Liver (tissue), 9 donors: Measurements from ENCODE around the gene MAP3K19. TPM values are rescaled to one million over a fixed set of nuclear protein-coding genes. Genes with fewer than 3 reads are reported as not detected.

Source experiments
- DNase-seq: peaks from one replicate; pipeline ENCODE4 v3.0.0-alpha.2; 2017; ENCODE audit warnings: low spot score
- H3K27ac ChIP-seq, 2 donors: one replicate each; pipeline ENCODE4 v1.7.0; 2013; ENCODE audit warnings: inconsistent platforms in 2 of 2, low read length in 2 of 2, control low read depth in 1 of 2, low read depth in 1 of 2, mild to moderate bottlenecking in 1 of 2
- H3K27me3 ChIP-seq, 4 donors: one replicate each; pipeline versions ENCODE4 v1.6.1 to v1.7.0; 2013; ENCODE audit warnings: low read length in 3 of 4, inconsistent platforms in 1 of 4, mild to moderate bottlenecking in 1 of 4, moderate library complexity in 1 of 4; ENCODE audit not compliant: control insufficient read depth in 4 of 4, insufficient read depth in 4 of 4
- H3K36me3 ChIP-seq, 4 donors: one replicate each; pipeline versions ENCODE4 v1.6.1 to v1.7.0; 2013; ENCODE audit warnings: low read length in 3 of 4, mild to moderate bottlenecking in 3 of 4, low read depth in 1 of 4, moderate library complexity in 1 of 4; ENCODE audit not compliant: control insufficient read depth in 4 of 4, insufficient read depth in 3 of 4
- H3K4me1 ChIP-seq, 4 donors: one replicate each; pipeline versions ENCODE4 v1.6.1 to v1.7.0; 2013; ENCODE audit warnings: low read length in 3 of 4, mild to moderate bottlenecking in 3 of 4, moderate library complexity in 1 of 4; ENCODE audit not compliant: control insufficient read depth in 4 of 4, insufficient read depth in 4 of 4
- H3K4me3 ChIP-seq, 3 donors: one replicate each; pipeline versions ENCODE4 v1.6.1 to v1.7.0; 2013; ENCODE audit warnings: low read length in 3 of 3, control low read depth in 1 of 3, low read depth in 1 of 3, mild to moderate bottlenecking in 1 of 3
- H3K9ac ChIP-seq, 2 donors: one replicate each; pipeline ENCODE4 v1.7.0; 2013; ENCODE audit warnings: low read length in 2 of 2, mild to moderate bottlenecking in 2 of 2, moderate library complexity in 2 of 2, control low read depth in 1 of 2, low read depth in 1 of 2
- H3K9me3 ChIP-seq, 4 donors: one replicate each; pipeline versions ENCODE4 v1.6.1 to v1.7.0; 2013; ENCODE audit warnings: low read length in 3 of 4; ENCODE audit not compliant: control insufficient read depth in 4 of 4
- ATF3 ChIP-seq: IDR thresholded peaks from 2 replicates; pipeline ENCODE4 v1.6.1; 2016; ENCODE audit warnings: antibody characterized with exemption
- CTCF ChIP-seq: fragments of 150-350 bp; IDR thresholded peaks from 2 replicates; pipeline ENCODE4 v1.5.1; 2017; ENCODE audit warnings: improper control_type of control experiment, low read depth, low read length; ENCODE audit not compliant: missing input control
- EGR1 ChIP-seq, 2 donors: IDR thresholded peaks; 2 replicates each; pipeline ENCODE4 v1.6.1; 2016 to 2018; ENCODE audit warnings: antibody characterized with exemption in 2 of 2, low read depth in 2 of 2
- FOXA1 ChIP-seq: IDR thresholded peaks from 2 replicates; pipeline ENCODE4 v1.6.1; 2016; ENCODE audit warnings: antibody characterized with exemption
- FOXA2 ChIP-seq: IDR thresholded peaks from 2 replicates; pipeline ENCODE4 v1.6.1; 2016; ENCODE audit warnings: antibody characterized with exemption
- GABPA ChIP-seq, 2 donors: IDR thresholded peaks in 1 of 2; conservative IDR thresholded peaks in 1 of 2; 2 replicates each; pipeline ENCODE4 v1.6.1; 2016; ENCODE audit warnings: antibody characterized with exemption in 2 of 2, mild to moderate bottlenecking in 1 of 2, moderate library complexity in 1 of 2
- HNF4G ChIP-seq: IDR thresholded peaks from 2 replicates; pipeline ENCODE4 v1.6.1; 2016; ENCODE audit warnings: antibody characterized with exemption
- JUND ChIP-seq, 2 donors: IDR thresholded peaks; 2 replicates each; pipeline ENCODE4 v1.6.1; 2016; ENCODE audit warnings: antibody characterized with exemption in 2 of 2
- MAX ChIP-seq: IDR thresholded peaks from 2 replicates; pipeline ENCODE4 v1.6.1; 2016; ENCODE audit warnings: antibody characterized with exemption
- RAD21 ChIP-seq, 2 donors: IDR thresholded peaks; 2 replicates each; pipeline ENCODE4 v1.6.1; 2016; ENCODE audit warnings: antibody characterized with exemption in 2 of 2, mild to moderate bottlenecking in 2 of 2
- REST ChIP-seq: IDR thresholded peaks from 2 replicates; pipeline ENCODE4 v1.6.1; 2016; ENCODE audit warnings: antibody characterized with exemption, mild to moderate bottlenecking
- RXRA ChIP-seq, 2 donors: IDR thresholded peaks; 2 replicates each; pipeline ENCODE4 v1.6.1; 2017 to 2018; ENCODE audit warnings: antibody characterized with exemption in 2 of 2, mild to moderate bottlenecking in 1 of 2
- SP1 ChIP-seq: IDR thresholded peaks from 2 replicates; pipeline ENCODE4 v1.6.1; 2018; ENCODE audit warnings: antibody characterized with exemption, mild to moderate bottlenecking
- TAF1 ChIP-seq: conservative IDR thresholded peaks from 2 replicates; pipeline ENCODE4 v1.6.1; 2016; ENCODE audit warnings: antibody characterized with exemption, mild to moderate bottlenecking
- YY1 ChIP-seq: IDR thresholded peaks from 2 replicates; pipeline ENCODE4 v1.6.1; 2016; ENCODE audit warnings: antibody characterized with exemption, mild to moderate bottlenecking
- ZBTB33 ChIP-seq: IDR thresholded peaks from 2 replicates; pipeline ENCODE4 v1.6.1; 2016; ENCODE audit warnings: antibody characterized with exemption
- WGBS: extraction: QIAGEN DNeasy Blood & Tissue Kit; methylation state at CpG from one replicate; pipeline ENCODE4 v1.1.7; 2013; 5-methylcytosine and 5-hydroxymethylcytosine counted together
- polyA plus RNA-seq, 2 donors: library from polyadenylated mRNA; stranded (reverse) in 1 of 2; unstranded in 1 of 2; fragments of 200-250 nt in 1 of 2; fragments of >200 nt in 1 of 2; fragmentation: Nextera tagmentation in 1 of 2; extraction: Ambion mirVana in 1 of 2; gene quantifications; one replicate each; pipeline versions ENCODE4 v1.2.1 to v1.2.3, GENCODE V29; 2013 to 2015
- total RNA-seq, 2 donors: library from RNA; depleted of rRNA; stranded (reverse); fragments of >200 nt; gene quantifications; one replicate each; pipeline ENCODE4 v1.2.3, GENCODE V29; 2014
- donor health status: healthy.
- donor health status: healthy.
- donor health status: healthy.
- donor health status: healthy.
- donor health status: healthy.

Gene MAP3K19
- total and polyA plus RNA-seq, 4 donors = not detected

GRCh38 chr2:134988994-134989605 lies 58.1 kb downstream of the MAP3K19 start:
- Histone ChIP-seq H3K4me1 (no peaks in the 10 kb centered on the region), H3K9ac (no peak overlapping the region), H3K36me3 (no peaks in the 10 kb centered on the region), H3K27me3 (no peaks in the 10 kb centered on the region), H3K9me3 (no peaks in the 10 kb centered on the region), H3K4me3 (no peak overlapping the region), H3K27ac (no peak overlapping the region)
- peak; percentile 43 for TF ChIP-seq CTCF
- TF ChIP-seq SP1 = no peak
- TF ChIP-seq RAD21 (IDR thresholded peaks at IDR 0.05) = peak; percentile 67 to 77
- TF ChIP-seq ATF3 = no peak
- no peak for TF ChIP-seq GABPA (IDR thresholded peaks at IDR 0.05 in 1 of 2, conservative IDR thresholded peaks at IDR 0.05 in 1 of 2)
- no peak for TF ChIP-seq FOXA1
- no peak for TF ChIP-seq ZBTB33
- TF ChIP-seq MAX = no peak
- no peak for TF ChIP-seq YY1
- TF ChIP-seq RXRA (IDR thresholded peaks at IDR 0.05) = no peak
- no peak for TF ChIP-seq JUND (IDR thresholded peaks at IDR 0.05)
- no peak for TF ChIP-seq REST
- DNase-seq = no peak
- WGBS = 18% methylated on average over 3 of the region's 3 CpGs

- Histone ChIP-seq H3K27ac (no peak overlapping the region), H3K4me3 (no peak overlapping the region), H3K4me1 (no peaks in the 10 kb centered on the region), H3K36me3 (no peaks in the 10 kb centered on the region), H3K9me3 (no peaks in the 10 kb centered on the region), H3K27me3 (no peaks in the 10 kb centered on the region), H3K9ac (no peak overlapping the region)
- WGBS = 92% methylated on average over 3 of the region's 3 CpGs
- no peak for DNase-seq
- TF ChIP-seq EGR1 (IDR thresholded peaks at IDR 0.05; ENCODE audit: low read depth in 2 of 2) (no peak), RXRA (IDR thresholded peaks at IDR 0.05) (no peak), JUND (IDR thresholded peaks at IDR 0.05) (no peak), GABPA (IDR thresholded peaks at IDR 0.05 in 1 of 2, conservative IDR thresholded peaks at IDR 0.05 in 1 of 2) (no peak), REST (no peak), FOXA2 (no peak), TAF1 (no peak), RAD21 (IDR thresholded peaks at IDR 0.05) (no peak), YY1 (no peak), CTCF (no peak), MAX (no peak), SP1 (no peak), ATF3 (no peak), FOXA1 (no peak), HNF4G (no peak)
Observed at GRCh38 chr2:134985061-134985460, 62.2 kb downstream of the MAP3K19 start.
